ENCODE data around the gene ERBB2.

The ERBB2 gene

GRCh38 chr17:39756380-39757079 is 56.7 kb downstream of the ERBB2 start:
- ChIA-PET POLR2A (interaction anchor here (0.9 to 1.8 kb wide), 4 partner anchors 11 to 38 kb away, joined by 3 to 4 read pairs (median 3); no protein-coding TSS in a partner anchor), CTCF (interaction anchor here (1.3 to 8.2 kb wide), 12 partner anchors 8 to 224 kb away, joined by 3 to 93 read pairs (median 4); partner anchors contain the start of genes MIEN1 and PSMD3)
- no peak for TF ChIP-seq CTCF (IDR thresholded peaks at IDR 0.05; ENCODE audit: control extremely low read depth, extremely low read depth, low read depth, missing control alignments)
- no peak for DNase-seq (ENCODE audit: extremely low spot score)

DNA sequence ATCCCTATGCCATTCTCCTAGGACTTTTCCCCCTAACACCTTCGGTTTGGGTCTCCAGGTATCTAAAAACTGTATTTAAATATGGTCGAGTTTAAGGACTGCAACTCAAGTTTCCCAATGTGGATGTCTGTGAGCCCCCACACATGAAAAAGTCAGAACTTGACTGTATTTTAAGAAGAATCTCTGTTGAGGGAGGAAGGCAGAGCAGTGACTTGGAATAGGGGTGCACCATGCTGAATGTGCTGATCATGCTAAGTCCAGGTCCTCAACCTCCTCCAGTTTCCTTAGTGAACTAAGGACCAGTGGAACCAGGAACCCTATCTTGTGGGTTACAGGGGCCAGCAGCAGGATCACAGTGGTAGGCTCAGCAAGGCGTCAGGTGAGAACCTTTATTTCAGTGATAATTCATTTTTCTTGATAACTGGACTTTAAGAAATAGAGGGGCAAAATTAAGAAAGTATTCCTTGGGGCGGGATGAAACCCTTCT is 57.4 kb downstream of the ERBB2 start:
- ChIA-PET CTCF (interaction anchor here (1.3 to 8.2 kb wide), 7 partner anchors 12 to 224 kb away, joined by 3 to 93 read pairs (median 4); partner anchors contain the start of genes MIEN1 and PSMD3), POLR2A (interaction anchor here (1.3 kb wide), 1 partner anchor 38 kb away, joined by 3 read pairs; no protein-coding TSS in a partner anchor)
- no peak for DNase-seq (ENCODE audit: extremely low spot score)
- no peak for TF ChIP-seq CTCF (IDR thresholded peaks at IDR 0.05; ENCODE audit: control extremely low read depth, extremely low read depth, low read depth, missing control alignments)

DNA sequence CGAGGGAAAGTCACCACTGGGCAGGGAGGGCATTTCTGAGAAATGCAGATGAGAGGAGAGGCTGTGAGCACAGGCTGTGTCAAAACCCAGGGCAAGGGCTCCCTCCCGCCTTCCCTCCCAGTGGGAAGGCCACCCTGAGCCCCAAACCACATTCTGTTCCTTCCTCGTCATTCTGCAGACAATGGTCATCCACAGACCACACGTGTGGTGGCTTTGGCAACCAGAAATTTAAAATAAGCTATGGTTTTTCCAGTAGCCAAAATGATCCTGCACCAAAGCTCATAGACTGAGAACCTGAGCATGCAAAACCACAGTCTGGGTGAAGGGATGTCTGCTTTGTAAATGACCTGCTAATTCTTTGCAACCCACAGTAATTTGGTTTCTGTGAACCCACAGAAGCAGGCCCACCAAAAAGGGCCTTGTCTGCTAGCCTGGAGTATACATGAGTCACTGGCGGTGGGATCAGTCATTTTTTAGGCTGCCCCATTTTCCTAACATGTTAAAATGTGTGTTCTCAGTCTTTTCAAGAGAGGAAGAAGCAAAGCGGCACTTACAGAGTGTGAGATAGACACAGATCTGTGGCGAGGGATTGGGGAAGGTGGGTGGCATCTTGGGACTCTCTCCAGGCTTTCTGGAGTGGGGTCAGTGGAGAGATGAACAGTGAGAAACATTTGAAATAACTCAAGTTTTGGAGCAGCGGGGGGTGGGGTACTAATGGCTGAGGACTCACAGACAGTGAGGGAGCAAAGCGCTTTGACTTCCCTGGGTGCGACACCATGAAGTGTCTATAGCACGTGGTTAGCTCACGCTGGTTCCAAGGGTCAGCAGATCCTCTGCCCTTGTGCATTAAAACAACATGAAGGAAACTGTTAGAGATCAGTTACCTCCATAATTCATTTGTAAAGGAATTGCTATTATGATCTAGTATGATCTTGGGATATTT is 58.3 kb downstream of the ERBB2 start:
- POLR2A ChIA-PET = interaction anchor here (0.7 kb wide), 1 partner anchor 19 kb away, joined by 3 read pairs; no protein-coding TSS in a partner anchor
- peak; percentile 52 for DNase-seq (ENCODE audit: extremely low spot score)

DNA sequence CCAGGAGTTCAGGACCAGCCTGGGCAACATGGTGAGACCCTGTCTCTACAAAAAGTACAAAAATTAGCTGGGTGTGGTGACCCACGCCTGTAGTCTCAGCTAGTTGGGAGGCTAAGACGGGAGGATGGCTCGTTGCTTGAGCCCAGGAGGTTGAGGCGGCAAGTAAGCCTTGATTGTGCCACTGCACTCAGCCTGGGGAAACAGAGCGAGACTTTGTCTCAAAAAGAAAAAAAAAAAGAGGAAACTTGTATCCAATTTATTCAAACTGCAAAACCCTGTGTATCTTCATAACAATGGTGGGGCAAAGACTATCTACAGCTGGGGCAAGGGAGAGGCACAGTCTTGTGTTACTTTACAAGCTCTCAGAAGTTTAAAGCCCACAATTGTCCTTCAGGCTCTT is 59.3 kb downstream of the ERBB2 start:
- POLR2A ChIA-PET = interaction anchor here (0.6 to 0.8 kb wide), 3 partner anchors 18 to 29 kb away, joined by 3 to 5 read pairs (median 4); partner anchors contain the start of gene MIEN1
- CTCF ChIA-PET = interaction anchor here (1.5 to 2.8 kb wide), 4 partner anchors 8 to 137 kb away, joined by 3 to 14 read pairs (median 8); partner anchors contain the start of gene MIEN1
- no peak for TF ChIP-seq CTCF (IDR thresholded peaks at IDR 0.05; ENCODE audit: control extremely low read depth, extremely low read depth, low read depth, missing control alignments)
- DNase-seq (ENCODE audit: extremely low spot score) = no peak

More for the DNA sequence above, 58.3 kb downstream of the ERBB2 start:
- CTCF ChIA-PET = interaction anchor here (1.1 to 2.8 kb wide), 7 partner anchors 9 to 223 kb away, joined by 3 to 14 read pairs (median 4); partner anchors contain the start of genes IKZF3, MIEN1 and PSMD3
- no peak for TF ChIP-seq CTCF (IDR thresholded peaks at IDR 0.05; ENCODE audit: control extremely low read depth, extremely low read depth, low read depth, missing control alignments)

- POLR2A ChIA-PET = no interaction called here
- no peak for DNase-seq (ENCODE audit: extremely low spot score)
- TF ChIP-seq CTCF (IDR thresholded peaks at IDR 0.05; ENCODE audit: control extremely low read depth, extremely low read depth, low read depth, missing control alignments) = no peak
- CTCF ChIA-PET = interaction anchor here (1.0 to 2.3 kb wide), 2 partner anchors 20 to 32 kb away, joined by 3 to 6 read pairs; partner anchors contain the start of gene MIEN1
Observed at GRCh38 chr17:39761861-39762496, 62.1 kb downstream of the ERBB2 start.
